Measurements from ENCODE around the gene AGRN.
"Not testable (repeated sequence)": the region's sequence is repeated elsewhere in the genome, so short reads cannot be mapped to it uniquely, and the experiment has no call there.

The AGRN gene

DNA sequence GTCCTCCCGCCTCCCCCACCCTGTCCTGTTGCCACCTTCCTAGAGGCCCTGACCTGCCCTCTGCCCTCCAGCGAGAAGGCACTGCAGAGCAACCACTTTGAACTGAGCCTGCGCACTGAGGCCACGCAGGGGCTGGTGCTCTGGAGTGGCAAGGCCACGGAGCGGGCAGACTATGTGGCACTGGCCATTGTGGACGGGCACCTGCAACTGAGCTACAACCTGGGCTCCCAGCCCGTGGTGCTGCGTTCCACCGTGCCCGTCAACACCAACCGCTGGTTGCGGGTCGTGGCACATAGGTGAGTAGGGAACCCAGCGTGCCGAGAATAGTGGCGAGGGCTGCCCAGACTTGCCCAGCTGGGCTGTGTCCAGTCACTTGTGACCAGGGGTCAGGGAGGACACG lies 33.8 kb downstream of the AGRN start:
- no peak for DNase-seq (ENCODE audit: low spot score)

DNA sequence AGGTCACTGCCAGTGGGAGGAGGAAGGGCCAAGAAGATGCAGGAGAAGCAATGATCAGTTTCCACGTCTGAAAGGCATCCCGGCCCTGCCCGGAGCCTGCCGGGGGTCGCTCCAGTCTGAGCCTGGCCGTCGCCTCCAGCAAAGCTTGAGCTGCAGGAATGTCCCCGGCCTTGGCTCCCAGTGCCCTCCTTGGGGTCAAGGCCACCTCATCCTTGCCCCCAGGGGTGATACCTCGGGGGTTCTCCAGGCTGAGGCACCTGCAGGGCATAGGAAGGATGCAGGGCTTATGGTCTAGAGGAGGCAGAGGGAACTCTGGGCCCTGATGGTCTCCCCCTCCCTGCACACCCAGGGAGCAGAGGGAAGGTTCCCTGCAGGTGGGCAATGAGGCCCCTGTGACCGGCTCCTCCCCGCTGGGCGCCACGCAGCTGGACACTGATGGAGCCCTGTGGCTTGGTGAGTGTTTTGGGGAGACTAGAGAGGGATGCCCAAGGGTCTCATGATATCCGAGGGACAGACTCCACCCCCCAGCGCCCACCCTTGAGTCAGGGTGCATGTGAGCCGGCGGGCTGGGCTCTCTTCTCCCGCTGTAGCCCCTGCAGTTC lies 34.3 kb downstream of the AGRN start:
- no peak for DNase-seq (ENCODE audit: low spot score)

DNA sequence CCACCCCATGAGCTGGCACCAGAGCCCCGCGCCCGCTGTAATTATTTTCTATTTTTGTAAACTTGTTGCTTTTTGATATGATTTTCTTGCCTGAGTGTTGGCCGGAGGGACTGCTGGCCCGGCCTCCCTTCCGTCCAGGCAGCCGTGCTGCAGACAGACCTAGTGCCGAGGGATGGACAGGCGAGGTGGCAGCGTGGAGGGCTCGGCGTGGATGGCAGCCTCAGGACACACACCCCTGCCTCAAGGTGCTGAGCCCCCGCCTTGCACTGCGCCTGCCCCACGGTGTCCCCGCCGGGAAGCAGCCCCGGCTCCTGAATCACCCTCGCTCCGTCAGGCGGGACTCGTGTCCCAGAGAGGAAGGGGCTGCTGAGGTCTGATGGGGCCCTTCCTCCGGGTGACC lies 35.1 kb downstream of the AGRN start:
- no peak for DNase-seq (ENCODE audit: low spot score)

DNA sequence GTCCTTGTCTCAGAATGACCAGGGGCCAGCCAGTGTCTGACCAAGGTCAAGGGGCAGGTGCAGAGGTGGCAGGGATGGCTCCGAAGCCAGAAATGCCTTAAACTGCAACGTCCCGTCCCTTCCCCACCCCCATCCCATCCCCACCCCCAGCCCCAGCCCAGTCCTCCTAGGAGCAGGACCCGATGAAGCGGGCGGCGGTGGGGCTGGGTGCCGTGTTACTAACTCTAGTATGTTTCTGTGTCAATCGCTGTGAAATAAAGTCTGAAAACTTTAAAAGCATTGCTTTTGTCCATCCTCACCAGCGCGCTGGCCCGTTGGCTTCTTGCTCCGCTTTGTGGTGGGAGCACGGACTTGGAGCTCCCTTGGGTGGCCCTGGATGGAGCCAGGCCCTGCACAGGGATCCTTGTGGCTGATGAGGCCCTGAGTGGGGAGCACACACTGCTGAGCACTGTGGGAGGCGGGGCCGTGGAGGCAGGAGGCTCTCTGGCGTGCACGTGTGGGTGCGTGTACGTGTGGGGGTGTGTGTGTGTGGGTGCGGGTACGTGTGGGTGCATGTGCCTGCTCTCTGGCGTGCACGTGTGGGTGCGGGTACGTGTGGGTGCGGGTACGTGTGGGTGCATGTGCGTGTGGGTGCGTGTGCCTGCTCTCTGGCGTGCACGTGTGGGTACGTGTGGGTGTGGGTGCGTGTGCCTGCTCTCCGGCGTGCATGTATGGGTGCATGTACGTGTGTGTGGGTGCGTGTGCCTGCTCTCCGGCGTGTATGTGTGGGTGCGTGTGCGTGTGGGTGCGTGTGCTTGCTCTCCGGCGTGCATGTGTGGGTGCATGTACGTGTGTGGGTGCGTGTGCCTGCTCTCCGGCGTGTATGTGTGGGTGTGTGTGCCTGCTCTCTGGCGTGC lies 36.2 kb downstream of the AGRN start:
- no peak for DNase-seq (ENCODE audit: low spot score)

DNA sequence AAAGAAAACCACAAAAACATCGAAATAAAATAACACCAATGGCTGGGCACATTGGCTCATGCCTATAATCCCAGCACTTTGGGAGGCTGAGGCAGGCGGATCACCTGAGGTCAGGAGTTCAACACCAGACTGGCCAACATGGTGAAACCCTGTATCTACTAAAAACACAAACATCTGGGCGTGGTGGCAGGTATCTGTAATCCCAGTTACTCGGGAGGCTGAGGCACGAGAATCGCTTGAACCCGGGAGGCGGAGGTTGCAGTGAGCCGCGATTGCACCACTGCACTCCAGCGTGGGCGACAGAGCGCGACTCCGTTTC lies 37.8 kb downstream of the AGRN start:
- DNase-seq (ENCODE audit: low spot score) = not testable (repeated sequence)

DNA sequence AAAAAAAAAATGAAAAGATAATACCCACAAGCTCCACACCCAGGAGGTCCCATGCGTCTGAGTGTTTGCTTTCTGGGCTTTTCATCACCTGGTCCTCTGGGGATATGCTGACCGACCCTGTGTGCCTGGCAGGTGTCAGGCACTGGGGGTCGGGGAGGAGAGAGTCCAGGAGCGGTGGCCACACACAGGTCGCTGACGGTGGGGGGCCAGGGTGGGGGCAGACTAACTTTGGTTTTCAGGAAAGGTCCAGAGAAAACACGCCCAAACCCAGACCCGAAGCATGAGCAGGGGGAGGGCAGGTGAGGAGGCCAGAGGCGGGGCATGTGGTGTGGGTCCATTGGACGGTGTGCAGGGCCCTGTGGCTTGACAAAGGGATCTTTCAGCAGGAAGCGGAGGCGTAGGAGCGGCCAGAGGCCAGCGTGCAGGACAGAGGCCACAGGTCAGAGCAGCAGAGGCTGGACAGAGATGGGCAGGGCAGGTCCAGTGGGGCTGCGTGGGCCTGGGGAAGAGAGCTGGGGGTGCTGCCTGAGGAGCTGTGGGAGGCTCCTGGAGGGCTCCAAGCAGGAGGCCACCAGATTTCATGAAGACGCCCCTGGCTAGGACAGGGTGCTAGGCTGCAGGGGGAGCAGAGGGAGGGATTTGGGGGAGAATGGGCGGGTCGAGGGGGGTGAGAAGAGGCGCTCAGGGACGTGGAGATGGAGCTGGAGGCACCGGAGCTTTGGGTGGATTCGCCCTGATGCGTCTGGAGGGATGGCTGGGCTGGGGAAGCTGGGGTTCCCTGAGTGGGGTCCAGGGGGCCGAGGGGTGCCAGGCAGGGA lies 38.4 kb downstream of the AGRN start:
- no peak for DNase-seq (ENCODE audit: low spot score)

DNA sequence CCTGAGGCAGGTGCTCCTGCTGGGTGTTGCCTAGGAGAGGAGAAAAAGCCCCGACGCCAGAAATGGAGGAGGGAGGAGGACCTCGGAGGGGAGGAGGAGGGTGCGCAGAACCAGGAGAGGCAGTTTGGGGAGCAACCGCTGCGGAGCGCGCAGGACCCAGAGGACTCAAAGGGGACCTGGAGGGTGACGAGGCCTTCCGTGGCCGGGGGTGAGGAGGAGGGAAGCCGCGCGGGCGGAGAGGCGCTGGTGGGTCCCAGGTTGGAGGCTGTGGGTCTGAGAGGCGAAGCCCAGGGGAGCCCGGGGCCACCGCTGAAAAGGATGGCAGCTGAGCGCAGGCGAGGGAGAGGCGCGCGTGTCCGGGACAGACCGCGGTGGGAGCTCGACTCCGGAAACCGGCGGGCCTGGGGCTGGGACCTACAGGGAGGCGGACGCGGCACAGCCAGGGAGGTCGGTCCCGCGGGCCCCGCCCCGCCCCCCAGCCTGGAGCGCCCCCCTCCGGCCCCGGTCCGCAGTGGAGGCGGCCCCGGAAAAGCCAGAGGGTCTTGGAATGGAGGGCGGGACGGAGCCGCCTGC lies 39.1 kb downstream of the AGRN start:
- peak; percentile 61 for DNase-seq (ENCODE audit: low spot score)

DNA sequence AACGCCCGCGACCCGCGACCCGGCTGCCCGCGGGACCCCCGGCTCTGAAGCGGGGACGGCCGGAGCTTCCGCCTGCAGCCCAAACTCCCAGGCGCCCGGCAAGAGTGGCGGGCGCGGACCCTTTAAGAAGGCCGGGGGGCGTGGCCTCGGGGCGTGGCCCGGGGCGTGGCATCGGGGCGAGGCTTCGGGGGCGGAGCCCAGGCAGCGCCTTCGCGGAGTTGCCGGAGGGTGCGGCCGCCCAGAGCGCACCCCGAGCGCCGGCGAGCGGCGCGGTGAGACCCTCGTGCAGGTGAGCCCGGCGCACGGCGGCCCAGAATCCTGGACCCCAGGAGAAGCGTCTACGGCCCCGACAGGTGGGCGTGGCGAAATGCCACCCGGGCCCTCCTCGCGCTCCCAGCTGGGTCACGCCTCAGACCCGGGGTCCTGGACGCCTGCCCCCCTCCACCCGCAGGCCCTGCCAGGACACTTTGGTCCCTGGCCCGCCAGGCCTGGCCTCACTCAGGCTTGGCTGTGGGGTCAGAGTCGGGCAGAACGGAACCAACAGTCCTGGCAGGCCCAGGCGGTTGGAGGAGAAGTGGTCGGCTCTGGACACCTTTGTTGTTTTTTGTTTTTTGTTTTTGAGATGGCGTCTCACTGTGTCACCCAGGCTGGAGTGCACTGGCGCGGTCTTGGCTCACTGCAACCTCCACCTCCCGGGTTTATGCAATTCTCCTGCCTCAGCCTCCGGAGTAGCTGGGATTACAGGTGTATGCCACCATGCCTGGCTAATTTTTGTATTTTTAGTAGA lies 39.8 kb downstream of the AGRN start:
- peak; percentile 92 for DNase-seq (ENCODE audit: low spot score)

DNA sequence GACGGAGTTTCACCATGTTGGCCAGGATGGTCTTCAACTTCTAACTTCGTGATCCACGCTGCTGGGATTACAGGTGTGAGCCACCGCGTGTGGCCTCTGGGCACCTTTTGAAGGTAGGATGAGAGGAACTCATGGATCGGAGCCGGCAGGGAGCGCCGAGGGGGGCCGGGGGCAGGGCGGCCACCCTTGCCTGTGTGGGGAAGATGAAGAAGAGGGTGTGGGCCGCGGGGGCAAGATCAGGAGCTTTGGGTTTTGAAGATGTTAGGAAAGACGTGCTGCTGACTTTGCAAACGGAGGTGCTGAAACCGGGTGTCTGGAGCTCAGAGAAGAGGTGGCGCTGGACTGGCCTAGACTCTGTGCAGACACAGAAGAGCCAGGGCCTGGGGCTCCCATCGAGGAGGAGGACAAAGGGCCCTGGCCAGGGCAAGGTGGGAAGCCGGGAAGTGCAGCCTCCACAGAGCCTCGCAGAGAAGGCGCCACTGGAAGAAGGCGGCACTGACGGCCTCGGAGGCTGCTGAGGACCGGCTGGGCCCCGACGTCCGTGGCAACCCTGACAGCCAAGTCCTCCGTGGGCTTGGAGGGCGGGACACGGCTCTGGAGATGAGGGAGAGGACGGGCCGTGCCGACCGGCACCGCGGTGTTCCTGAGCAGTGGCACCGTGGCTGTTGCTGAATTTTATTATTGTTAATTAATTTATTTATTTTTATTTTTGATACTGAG lies 40.5 kb downstream of the AGRN start:
- DNase-seq (ENCODE audit: low spot score) = no peak

DNA sequence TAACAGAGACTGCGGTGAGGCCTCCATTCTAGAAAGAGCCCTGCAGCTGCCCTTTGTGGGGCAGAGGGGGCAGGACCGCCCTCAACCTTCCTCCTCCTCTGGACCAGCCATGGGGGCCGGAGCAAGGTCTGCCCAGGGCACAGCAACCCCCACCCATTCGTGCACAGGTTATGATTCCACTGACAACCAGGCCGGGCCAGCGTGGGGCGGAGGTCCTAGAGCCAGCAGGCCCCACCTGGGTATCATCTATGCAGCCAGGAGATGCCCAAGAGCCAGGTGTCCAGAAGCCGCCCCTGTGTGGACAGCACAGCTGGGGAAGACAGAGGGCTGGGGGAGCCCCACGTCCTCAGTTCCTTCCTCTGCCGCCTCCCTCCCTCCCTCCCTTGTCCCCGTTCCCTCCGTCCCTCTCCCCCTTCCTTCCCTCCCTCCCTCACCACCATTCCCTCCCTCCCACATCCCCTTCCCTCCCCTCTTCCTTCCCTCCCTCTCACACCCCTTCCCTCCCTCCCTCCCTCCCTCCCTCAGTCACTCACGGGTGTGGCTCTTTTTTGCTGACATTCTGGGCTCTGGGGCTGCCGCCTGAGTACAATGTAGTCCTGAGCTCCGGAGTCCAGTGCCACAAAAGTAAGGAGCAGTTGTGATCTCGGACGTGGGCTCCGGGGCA lies 41.9 kb downstream of the AGRN start:
- DNase-seq (ENCODE audit: low spot score) = no peak

DNA sequence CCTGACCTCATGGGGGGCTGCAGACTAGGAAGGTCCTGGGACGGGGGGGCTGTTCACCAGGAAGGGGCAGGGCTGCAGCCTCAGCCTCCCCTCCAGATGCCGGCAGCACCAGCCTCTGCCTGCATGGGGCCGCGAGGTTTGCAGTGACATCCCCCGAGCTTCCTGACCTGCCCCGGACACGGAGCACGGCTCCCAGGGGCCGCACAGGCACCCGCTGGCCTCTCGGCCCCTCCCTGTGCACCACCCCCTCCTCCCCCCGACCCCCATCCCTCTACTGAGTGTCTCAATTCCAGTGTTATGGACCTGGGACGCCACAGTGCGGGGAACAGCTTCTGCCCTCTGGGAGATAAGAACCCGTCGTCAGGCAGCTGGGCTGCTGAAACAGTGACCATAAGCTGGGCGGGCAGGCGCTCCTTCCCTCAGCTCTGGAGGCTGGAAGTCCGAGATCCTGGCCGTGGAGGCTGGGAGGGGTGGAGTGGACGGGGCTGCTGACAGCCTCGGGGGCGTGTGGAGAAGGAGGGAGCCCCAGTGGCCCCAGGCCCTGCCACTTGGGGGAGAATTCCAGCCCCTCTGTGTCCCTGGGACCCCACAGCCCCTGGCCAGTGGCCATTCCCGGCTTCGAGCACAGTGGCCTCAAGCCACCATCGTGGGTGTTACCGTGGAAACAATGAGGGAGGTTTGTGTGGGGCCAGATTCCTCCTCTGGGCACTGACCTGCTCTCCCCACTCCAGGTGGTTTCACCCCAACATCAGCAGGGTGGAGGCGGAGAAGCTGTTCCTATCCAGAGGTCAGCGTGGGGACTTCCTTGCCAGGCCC lies 42.6 kb downstream of the AGRN start:
- no peak for DNase-seq (ENCODE audit: low spot score)

DNA sequence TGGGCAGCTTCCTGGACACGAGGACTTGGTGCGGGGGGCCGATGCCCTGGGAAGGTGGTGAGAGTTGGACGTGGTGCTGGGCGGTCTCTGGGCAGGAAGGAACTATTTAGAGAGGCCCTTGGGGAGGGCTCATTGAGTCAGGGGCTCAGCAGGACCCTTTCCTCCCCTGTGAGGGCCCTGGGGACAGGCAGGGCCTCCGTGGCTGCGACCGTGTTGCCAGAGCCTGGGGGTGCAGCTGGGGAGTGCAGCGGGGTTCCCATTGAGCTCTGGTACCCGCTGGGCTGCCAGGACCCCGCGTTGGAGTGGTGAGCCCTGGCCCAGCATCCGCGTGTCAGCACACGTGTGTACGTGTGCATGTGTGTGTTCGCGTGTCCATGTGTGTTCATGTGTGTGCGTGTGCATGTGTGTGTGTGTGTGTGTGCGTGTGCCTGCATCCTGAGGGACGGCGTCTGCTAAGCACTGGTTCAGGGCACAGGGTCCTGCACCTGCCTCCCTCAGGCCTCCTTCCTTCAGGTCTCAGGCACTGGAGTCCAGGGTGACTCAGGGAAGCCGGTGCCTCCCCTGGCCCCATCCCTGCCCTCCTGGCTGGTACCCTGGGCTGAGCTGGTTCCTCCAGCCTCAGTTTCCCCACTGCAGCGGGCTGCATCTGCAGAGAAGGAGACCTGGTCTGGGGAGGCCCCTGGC lies 43.5 kb downstream of the AGRN start:
- no peak for DNase-seq (ENCODE audit: low spot score)

DNA sequence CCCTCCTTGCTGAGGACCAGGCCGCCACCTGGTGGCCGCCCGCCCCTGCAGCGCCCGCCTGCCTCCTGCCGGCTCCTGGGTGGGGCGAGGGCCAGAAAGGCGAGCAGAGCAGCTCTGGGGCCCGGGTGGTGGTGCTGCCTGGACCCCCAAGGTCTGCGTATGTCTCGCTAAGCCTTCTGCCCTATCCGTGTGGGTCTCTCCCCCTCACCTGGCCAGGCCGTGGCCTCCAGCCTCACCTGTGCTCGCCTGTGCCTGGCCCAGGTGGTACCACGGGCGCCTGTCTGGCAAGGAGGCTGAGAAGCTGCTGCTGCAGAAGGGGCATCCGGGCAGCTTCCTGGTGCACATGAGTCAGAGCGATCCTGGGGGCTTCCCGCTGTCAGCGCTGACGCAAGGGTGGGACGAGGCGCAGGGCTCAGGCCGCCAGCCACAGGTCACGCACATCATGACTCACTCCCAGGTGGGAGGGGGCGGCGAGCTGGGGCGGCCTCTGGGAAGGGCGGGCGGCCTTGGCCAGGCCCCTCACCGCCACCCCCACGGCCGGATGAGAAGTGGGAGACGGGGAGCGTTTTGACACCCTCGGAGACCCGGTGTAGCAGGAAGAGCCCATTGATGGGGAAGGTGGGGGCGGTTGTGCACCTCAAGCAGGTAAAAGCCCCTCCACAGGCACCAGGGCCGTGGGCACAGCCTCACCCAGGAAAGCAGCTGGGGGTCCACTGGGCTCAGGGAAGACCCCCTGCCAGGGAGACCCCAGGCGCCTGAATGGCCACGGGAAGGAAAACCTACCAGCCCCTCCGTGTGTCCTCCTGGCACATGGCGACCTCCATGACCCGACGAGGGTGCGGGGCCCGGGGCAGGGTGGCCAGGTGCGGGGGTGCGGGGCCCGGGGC lies 44.3 kb downstream of the AGRN start:
- peak; percentile 88 for DNase-seq (ENCODE audit: low spot score)

DNA sequence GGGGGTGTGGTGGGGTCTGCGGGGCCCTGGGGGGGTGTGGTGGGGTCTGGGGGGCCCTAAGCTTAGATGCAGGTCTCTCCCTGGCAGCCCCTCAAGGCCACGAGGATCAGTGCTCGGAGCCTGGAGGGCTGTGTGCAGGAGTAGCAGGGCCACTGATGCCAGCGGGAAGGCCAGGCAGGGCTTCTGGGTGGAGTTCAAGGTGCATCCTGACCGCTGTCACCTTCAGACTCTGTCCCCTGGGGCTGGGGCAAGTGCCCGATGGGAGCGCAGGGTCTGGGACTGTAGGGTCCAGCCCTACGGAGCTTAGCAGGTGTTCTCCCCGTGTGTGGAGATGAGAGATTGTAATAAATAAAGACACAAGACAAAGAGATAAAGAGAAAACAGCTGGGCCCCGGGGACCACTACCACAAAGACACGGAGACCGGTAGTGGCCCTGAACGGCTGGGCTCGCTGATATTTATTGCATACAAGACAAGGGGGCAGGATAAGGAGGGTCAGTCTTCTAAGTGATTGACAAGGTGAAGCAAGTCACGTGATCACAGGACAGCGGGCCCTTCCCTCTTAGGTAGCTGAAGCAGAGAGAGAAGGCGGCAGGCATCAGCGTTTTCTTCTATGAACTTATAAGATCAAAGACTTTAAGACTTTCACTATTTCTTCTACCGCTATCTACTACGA lies 45.5 kb downstream of the AGRN start:
- DNase-seq (ENCODE audit: low spot score) = no peak

DNA sequence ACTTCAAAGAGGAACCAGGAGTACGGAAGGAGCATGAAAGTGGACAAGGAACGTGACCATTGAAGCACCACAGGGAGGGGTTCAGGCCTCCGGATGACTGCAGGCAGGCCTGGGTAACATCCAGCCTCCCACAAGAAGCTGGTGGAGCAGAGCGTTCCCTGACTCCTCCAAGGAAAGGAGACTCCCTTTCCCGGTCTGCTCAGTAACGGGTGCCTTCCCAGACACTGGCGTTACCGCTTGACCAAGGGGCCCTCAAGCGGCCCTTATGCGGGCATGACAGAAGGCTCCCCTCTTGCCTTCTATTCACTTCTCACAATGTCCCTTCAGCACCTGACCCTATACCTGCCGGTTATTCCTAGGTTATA lies 46.0 kb downstream of the AGRN start:
- not testable (repeated sequence) for DNase-seq (ENCODE audit: low spot score)

DNA sequence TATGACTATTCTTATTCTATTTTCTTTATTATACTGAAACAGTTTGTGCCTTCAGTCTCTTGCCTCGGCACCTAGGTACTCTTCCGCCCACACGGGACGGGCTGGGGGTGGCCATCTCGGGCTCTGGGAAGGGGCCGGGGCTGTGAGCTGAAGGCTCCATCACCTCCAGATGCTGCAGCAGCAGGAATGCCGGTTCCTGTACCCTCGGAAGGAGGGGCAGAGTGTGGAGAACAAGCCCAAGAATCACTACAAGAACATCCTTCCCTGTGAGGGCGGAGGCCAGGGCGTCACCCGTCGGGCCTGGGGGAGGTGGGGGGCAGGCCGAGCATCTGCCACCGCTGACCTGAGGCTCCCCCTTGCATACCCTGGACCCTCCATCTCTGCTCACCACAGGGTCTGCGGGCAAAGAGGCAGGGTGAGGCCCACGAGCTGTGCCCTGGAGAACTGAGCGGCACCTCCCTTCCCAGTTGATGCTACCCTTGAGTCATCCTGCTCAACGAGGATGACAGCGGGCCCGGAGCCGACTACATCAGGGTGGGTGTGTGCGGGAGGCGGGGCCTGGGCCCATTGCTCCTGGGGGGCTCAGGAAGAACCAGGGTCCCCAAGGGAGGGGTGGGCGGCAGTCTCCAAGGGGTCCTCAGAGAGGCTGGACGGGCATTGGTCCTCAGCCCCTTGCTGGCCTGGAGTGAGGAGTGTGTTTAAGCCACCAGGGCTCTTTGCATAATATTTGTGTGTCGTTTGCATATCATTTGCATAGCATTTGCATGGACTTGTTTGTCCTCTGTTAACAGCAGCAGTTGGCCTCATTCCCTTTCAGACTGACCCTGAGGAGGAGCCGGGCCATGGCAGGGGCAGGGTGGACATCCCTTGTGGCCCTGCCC lies 46.7 kb downstream of the AGRN start:
- no peak for DNase-seq (ENCODE audit: low spot score)

Measured in hepatic stellate cell (primary cell).